ENCODE results near the gene NRG3.

DNA sequence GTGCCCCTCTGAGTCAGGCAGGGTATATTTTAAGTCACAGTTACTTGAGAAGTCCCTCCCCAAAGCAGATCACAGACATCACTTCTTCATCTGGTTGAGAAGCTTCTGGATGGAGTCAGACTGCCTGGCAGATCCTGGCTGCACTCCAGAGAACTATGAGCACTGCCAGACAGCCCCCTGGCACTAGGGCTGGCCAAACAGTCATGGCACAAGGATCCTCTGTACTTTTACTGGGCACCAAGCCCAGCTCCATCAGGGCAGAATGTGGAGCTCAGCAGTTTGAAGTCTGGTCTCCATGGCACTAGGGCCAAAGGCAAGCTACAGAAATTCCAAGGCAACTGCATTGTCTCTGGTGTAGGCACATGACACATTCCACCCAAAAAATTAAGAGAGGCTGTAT, 162.1 kb downstream of the NRG3 start:
- TF ChIP-seq, protein P1, sequence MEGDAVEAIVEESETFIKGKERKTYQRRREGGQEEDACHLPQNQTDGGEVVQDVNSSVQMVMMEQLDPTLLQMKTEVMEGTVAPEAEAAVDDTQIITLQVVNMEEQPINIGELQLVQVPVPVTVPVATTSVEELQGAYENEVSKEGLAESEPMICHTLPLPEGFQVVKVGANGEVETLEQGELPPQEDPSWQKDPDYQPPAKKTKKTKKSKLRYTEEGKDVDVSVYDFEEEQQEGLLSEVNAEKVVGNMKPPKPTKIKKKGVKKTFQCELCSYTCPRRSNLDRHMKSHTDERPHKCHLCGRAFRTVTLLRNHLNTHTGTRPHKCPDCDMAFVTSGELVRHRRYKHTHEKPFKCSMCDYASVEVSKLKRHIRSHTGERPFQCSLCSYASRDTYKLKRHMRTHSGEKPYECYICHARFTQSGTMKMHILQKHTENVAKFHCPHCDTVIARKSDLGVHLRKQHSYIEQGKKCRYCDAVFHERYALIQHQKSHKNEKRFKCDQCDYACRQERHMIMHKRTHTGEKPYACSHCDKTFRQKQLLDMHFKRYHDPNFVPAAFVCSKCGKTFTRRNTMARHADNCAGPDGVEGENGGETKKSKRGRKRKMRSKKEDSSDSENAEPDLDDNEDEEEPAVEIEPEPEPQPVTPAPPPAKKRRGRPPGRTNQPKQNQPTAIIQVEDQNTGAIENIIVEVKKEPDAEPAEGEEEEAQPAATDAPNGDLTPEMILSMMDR (conservative IDR thresholded peaks at IDR 0.05; ENCODE audit: low read depth, low read length): no peak
- TF ChIP-seq POLR2A (IDR thresholded peaks at IDR 0.05; ENCODE audit: low read depth, low read length) (no peak), RAD21 (IDR thresholded peaks at IDR 0.05; ENCODE audit: low read length) (no peak), MAFK (IDR thresholded peaks at IDR 0.05; ENCODE audit: low read depth, low read length) (no peak), MXI1 (IDR thresholded peaks at IDR 0.05; ENCODE audit: borderline replicate concordance, low read depth, low read length) (no peak), RCOR1 (IDR thresholded peaks at IDR 0.05; ENCODE audit: insufficient replicate concordance, low read length) (no peak), SMC3 (IDR thresholded peaks at IDR 0.05; ENCODE audit: low read depth, low read length) (no peak), BHLHE40 (IDR thresholded peaks at IDR 0.05; ENCODE audit: low read depth, low read length) (no peak), RFX5 (IDR thresholded peaks at IDR 0.05; ENCODE audit: low read depth, low read length) (no peak), CEBPB (IDR thresholded peaks at IDR 0.05; ENCODE audit: low read depth, low read length) (no peak)
- TF ChIP-seq, protein P2, sequence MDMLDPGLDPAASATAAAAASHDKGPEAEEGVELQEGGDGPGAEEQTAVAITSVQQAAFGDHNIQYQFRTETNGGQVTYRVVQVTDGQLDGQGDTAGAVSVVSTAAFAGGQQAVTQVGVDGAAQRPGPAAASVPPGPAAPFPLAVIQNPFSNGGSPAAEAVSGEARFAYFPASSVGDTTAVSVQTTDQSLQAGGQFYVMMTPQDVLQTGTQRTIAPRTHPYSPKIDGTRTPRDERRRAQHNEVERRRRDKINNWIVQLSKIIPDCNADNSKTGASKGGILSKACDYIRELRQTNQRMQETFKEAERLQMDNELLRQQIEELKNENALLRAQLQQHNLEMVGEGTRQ (IDR thresholded peaks at IDR 0.05; ENCODE audit: low read depth, low read length): no peak
- TF ChIP-seq, protein P3, sequence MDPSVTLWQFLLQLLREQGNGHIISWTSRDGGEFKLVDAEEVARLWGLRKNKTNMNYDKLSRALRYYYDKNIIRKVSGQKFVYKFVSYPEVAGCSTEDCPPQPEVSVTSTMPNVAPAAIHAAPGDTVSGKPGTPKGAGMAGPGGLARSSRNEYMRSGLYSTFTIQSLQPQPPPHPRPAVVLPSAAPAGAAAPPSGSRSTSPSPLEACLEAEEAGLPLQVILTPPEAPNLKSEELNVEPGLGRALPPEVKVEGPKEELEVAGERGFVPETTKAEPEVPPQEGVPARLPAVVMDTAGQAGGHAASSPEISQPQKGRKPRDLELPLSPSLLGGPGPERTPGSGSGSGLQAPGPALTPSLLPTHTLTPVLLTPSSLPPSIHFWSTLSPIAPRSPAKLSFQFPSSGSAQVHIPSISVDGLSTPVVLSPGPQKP (IDR thresholded peaks at IDR 0.05; ENCODE audit: borderline replicate concordance, low read depth, low read length): no peak

Measured in IMR-90 (cell line).